Karpas-422 (cell line): Measurements from ENCODE around the gene SOCS1. TPM values are rescaled to one million over a fixed set of nuclear protein-coding genes. Genes with fewer than 3 reads are reported as not detected.
A peak's percentile ranks its signal among the peaks of the same experiment; 100 is the strongest.
"Not testable (repeated sequence)": the region's sequence is repeated elsewhere in the genome, so short reads cannot be mapped to it uniquely, and the experiment has no call there.

Experiments used
- DNase-seq: peaks from one replicate; pipeline ENCODE4 v3.0.0-alpha.2; 2015
- H2AFZ ChIP-seq: fragments of 200-600 bp; sonication (generic); 2 replicates; pipeline ENCODE4 v1.6.1; 2014; ENCODE audit warnings: antibody characterized with exemption, low read length, mixed read lengths
- H3K27ac ChIP-seq: fragments of 200-600 bp; sonication (generic); 2 replicates; pipeline ENCODE4 v1.5.1; 2014; ENCODE audit warnings: mild to moderate bottlenecking, low read length, moderate library complexity
- H3K27me3 ChIP-seq: fragments of 200-600 bp; sonication (generic); 2 replicates; pipeline ENCODE4 v1.6.1; 2014; ENCODE audit warnings: low read length, mixed read lengths
- H3K36me3 ChIP-seq: fragments of 200-600 bp; sonication (generic); 2 replicates; pipeline ENCODE4 v1.6.1; 2014; ENCODE audit warnings: low read length, mixed read lengths; ENCODE audit not compliant: insufficient read depth
- H3K4me1 ChIP-seq: fragments of 200-600 bp; sonication (generic); 2 replicates; pipeline ENCODE4 v1.6.1; 2014; ENCODE audit warnings: mild to moderate bottlenecking, low read length, mixed read lengths
- H3K4me2 ChIP-seq: fragments of 200-600 bp; sonication (generic); 2 replicates; pipeline ENCODE4 v1.6.1; 2014; ENCODE audit warnings: low read length, low read depth, mild to moderate bottlenecking; ENCODE audit not compliant: poor library complexity, severe bottlenecking
- H3K4me3 ChIP-seq: fragments of 200-600 bp; sonication (generic); 2 replicates; pipeline ENCODE4 v1.5.1; 2014; ENCODE audit warnings: mild to moderate bottlenecking, antibody characterized with exemption, low read length, mixed read lengths
- H3K79me2 ChIP-seq: fragments of 200-600 bp; sonication (generic); 2 replicates; pipeline ENCODE4 v1.6.1; 2014; ENCODE audit warnings: mild to moderate bottlenecking, low read length, mixed read lengths
- H3K9ac ChIP-seq: fragments of 200-600 bp; sonication (generic); 2 replicates; pipeline ENCODE4 v1.6.0; 2014; ENCODE audit warnings: low read length
- H3K9me2 ChIP-seq: fragments of 200-600 bp; sonication (generic), shearing (Covaris generic); replicated peaks from 2 replicates; pipeline ENCODE4 v1.6.0; 2014; ENCODE audit warnings: mild to moderate bottlenecking, low read length, moderate library complexity; ENCODE audit not compliant: insufficient read depth
- H3K9me3 ChIP-seq: fragments of 300-700, 200-600 bp; sonication (generic); 2 replicates; pipeline ENCODE4 v1.6.1; 2014; ENCODE audit warnings: low read length, mixed read lengths
- H4K20me1 ChIP-seq: fragments of 200-600 bp; sonication (generic); 2 replicates; pipeline ENCODE4 v1.6.1; 2014; ENCODE audit warnings: mild to moderate bottlenecking, antibody characterized with exemption, low read length, low read depth; ENCODE audit not compliant: insufficient read depth
- total RNA-seq: library from RNA; depleted of rRNA; stranded (reverse); fragments of >200 nt; shearing (Covaris generic); gene quantifications from 2 replicates; pipeline ENCODE4 v1.2.3, GENCODE V29; 2014; ENCODE audit warnings: low replicate concordance; rRNA removed

The SOCS1 gene
- 2.9 and 8.1 TPM in 2 replicates for total RNA-seq

- Histone ChIP-seq H3K9ac (peak within 1 kb of the TSS; percentile 84), H3K4me3 (peak within 1 kb of the TSS; percentile 77), H3K4me1 (peaks cover 57% of the 10 kb centered on the region), H4K20me1 (peaks cover 8% of the 10 kb centered on the region; the same call in 1 of the 2 replicates), H3K36me3 (no peaks in the 10 kb centered on the region), H3K4me2 (peak within 1 kb of the TSS; percentile 79), H3K9me2 (no peaks in the 10 kb centered on the region), H3K79me2 (no peaks in the 10 kb centered on the region), H3K9me3 (no peaks in the 10 kb centered on the region), H3K27me3 (no peaks in the 10 kb centered on the region), H3K27ac (peak within 1 kb of the TSS; percentile 67; the same call in 1 of the 2 replicates), H2AFZ (peak within 1 kb of the TSS; percentile 88)
- peak; percentile 94 for DNase-seq
Observed at GRCh38 chr16:11255737-11256660, at the start of gene SOCS1. SOCS1 (minus strand) TSS chr16:11256204; CDS start chr16:11255478, 726 bp downstream.

GRCh38 chr16:11303405-11304138 lies 47.6 kb upstream of the SOCS1 start:
- no peaks in the 10 kb centered on the region for H3K9me2 ChIP-seq
- H3K27ac ChIP-seq = no peak overlapping the region
- H3K9ac ChIP-seq = no peak overlapping the region
- no peaks in the 10 kb centered on the region for H3K27me3 ChIP-seq
- peaks cover 13% of the 10 kb centered on the region for H3K4me1 ChIP-seq
- H4K20me1 ChIP-seq = no peaks in the 10 kb centered on the region
- no peaks in the 10 kb centered on the region for H3K36me3 ChIP-seq
- no peak for DNase-seq
- no peaks in the 10 kb centered on the region for H3K79me2 ChIP-seq
- H3K4me2 ChIP-seq = no peak overlapping the region
- no peaks in the 10 kb centered on the region for H3K9me3 ChIP-seq
- H3K4me3 ChIP-seq = no peak overlapping the region
- no peak overlapping the region for H2AFZ ChIP-seq

DNA sequence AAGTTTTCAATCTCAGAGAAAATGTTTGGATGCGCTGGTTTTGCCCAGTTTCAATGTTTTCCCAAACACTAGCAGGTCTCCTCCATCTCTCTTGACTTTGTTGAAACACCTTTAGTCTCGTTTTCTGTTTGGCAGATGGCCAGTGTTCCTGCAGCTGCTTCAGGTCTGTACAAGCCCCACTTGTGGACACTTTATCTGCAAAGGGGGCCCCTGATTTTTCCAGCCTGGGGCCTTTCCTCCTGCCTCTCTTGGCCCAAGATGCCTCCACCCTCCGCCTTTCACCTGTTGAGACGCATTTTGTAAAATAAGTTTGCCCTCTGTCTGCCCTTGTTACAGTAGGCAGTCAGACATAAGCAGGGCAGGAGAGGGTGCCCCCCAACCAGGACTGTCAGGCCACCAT lies 47.0 kb upstream of the SOCS1 start:
- H3K4me1 ChIP-seq = peaks cover 13% of the 10 kb centered on the region
- no peaks in the 10 kb centered on the region for H4K20me1 ChIP-seq
- no peak for DNase-seq
- no peak overlapping the region for H2AFZ ChIP-seq
- no peaks in the 10 kb centered on the region for H3K36me3 ChIP-seq
- no peak overlapping the region for H3K27ac ChIP-seq
- H3K4me2 ChIP-seq = no peak overlapping the region
- no peak overlapping the region for H3K9ac ChIP-seq
- no peaks in the 10 kb centered on the region for H3K79me2 ChIP-seq
- H3K9me3 ChIP-seq = no peaks in the 10 kb centered on the region
- H3K9me2 ChIP-seq = no peaks in the 10 kb centered on the region
- no peak overlapping the region for H3K4me3 ChIP-seq
- no peaks in the 10 kb centered on the region for H3K27me3 ChIP-seq

DNA sequence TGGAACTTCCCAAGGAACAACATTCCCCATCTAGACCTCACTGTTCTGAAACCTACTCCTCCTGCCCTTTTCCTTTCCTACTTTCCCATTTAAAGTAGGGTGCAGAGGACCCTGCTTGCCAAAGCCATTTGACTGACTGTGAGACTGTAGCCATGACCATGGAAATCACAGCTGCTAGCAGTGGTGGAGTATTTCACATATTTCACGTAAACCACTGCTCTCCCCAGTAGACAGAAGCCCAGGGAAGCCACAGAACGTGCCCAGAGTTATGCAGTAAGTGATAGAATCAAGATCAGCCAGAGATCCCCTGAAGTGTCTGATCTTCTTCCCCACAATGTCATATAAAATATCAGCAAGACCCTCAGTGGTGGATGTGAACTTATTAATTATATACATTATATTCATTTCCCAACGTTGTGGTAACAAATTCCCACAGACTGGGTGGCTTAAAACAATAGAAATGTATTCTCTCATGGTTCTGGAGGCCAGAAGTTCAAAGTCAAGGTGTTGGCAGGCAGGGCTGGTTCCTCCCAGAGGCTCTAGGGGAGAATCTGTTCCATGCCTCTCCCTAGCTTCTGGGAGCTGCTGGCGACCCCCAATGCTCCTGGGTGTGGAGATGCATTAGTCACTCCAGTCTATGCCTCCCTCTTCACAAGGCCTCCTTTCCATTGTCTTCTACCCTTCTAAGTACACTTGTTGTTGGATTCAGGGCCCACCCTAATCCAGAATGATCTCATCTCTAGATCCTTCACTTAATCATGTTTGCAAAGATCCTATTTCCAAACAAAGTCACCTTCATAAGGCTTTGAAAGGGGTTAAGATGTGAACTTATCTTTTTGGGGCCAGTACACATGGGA lies 45.9 kb upstream of the SOCS1 start:
- Histone ChIP-seq H3K4me1 (peaks cover 22% of the 10 kb centered on the region), H4K20me1 (no peaks in the 10 kb centered on the region), H3K79me2 (no peaks in the 10 kb centered on the region), H3K9ac (no peak overlapping the region), H3K9me3 (no peaks in the 10 kb centered on the region), H3K9me2 (no peaks in the 10 kb centered on the region), H3K27me3 (no peaks in the 10 kb centered on the region), H3K4me2 (no peak overlapping the region), H3K4me3 (no peak overlapping the region), H3K27ac (no peak overlapping the region), H3K36me3 (no peaks in the 10 kb centered on the region), H2AFZ (no peak overlapping the region)
- no peak for DNase-seq

- Histone ChIP-seq H3K9me2 (no peaks in the 10 kb centered on the region), H3K27ac (no peak overlapping the region), H2AFZ (no peak overlapping the region), H3K36me3 (no peaks in the 10 kb centered on the region), H3K9ac (no peak overlapping the region), H3K27me3 (no peaks in the 10 kb centered on the region), H3K4me3 (no peak overlapping the region), H4K20me1 (no peaks in the 10 kb centered on the region), H3K4me1 (peaks cover 30% of the 10 kb centered on the region), H3K79me2 (no peaks in the 10 kb centered on the region), H3K4me2 (no peak overlapping the region), H3K9me3 (no peaks in the 10 kb centered on the region)
- DNase-seq = no peak
Observed at GRCh38 chr16:11300560-11300892, 44.5 kb upstream of the SOCS1 start.

- Histone ChIP-seq H3K4me1 (peaks cover 30% of the 10 kb centered on the region), H3K9me3 (no peaks in the 10 kb centered on the region), H3K36me3 (no peaks in the 10 kb centered on the region), H3K9ac (no peak overlapping the region), H2AFZ (no peak overlapping the region), H3K4me2 (no peak overlapping the region), H3K27ac (no peak overlapping the region), H4K20me1 (no peaks in the 10 kb centered on the region), H3K9me2 (no peaks in the 10 kb centered on the region), H3K4me3 (no peak overlapping the region), H3K79me2 (no peaks in the 10 kb centered on the region), H3K27me3 (no peaks in the 10 kb centered on the region)
- no peak for DNase-seq
Observed at GRCh38 chr16:11299865-11300559, 44.0 kb upstream of the SOCS1 start.

DNA sequence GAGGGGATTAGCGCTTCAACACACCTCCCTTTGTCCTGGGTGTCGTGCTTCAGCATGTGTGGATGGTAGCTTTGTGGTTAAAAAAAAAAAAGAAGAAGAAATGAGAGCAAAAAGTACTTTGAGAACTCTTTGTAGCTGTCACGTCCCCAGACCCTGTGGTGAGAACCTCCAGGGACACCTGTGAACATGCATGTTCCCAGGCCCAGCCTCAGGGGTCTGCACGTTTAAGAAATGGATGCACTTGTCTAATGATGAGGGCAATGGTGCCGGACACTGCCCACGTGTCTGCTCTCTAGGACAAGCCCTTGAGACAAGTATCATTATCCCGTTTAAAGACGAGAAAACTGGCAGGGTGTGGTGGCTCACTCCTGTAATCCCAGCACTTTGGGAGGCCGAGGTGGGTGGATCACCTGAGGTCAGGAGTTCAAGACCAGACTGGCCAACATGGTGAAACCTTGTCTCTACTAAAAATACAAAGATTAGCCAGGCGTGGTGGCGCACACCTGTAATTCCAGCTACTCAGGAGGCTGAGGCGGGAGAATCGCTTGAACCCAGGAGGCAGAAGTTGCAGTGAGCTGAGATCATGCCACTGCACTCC lies 43.0 kb upstream of the SOCS1 start:
- not testable (repeated sequence) for H4K20me1 ChIP-seq, DNase-seq, H3K27me3 ChIP-seq, H3K27ac ChIP-seq, H3K79me2 ChIP-seq, H3K4me3 ChIP-seq, H3K9me3 ChIP-seq, H3K36me3 ChIP-seq, H3K4me2 ChIP-seq, H3K9me2 ChIP-seq, H2AFZ ChIP-seq, H3K9ac ChIP-seq
- H3K4me1 ChIP-seq = peaks cover 36% of the 10 kb centered on the region
